OCI-M2 (cell line): ENCODE results near the gene EML4.
"Not testable (repeated sequence)": the region's sequence is repeated elsewhere in the genome, so short reads cannot be mapped to it uniquely, and the experiment has no call there.

Experiments
- DNase-seq: peaks from one replicate; lab custom pipeline; 2025; ENCODE audit not compliant: unreplicated experiment; lab: John Stamatoyannopoulos, UW

The EML4 gene, protein sequence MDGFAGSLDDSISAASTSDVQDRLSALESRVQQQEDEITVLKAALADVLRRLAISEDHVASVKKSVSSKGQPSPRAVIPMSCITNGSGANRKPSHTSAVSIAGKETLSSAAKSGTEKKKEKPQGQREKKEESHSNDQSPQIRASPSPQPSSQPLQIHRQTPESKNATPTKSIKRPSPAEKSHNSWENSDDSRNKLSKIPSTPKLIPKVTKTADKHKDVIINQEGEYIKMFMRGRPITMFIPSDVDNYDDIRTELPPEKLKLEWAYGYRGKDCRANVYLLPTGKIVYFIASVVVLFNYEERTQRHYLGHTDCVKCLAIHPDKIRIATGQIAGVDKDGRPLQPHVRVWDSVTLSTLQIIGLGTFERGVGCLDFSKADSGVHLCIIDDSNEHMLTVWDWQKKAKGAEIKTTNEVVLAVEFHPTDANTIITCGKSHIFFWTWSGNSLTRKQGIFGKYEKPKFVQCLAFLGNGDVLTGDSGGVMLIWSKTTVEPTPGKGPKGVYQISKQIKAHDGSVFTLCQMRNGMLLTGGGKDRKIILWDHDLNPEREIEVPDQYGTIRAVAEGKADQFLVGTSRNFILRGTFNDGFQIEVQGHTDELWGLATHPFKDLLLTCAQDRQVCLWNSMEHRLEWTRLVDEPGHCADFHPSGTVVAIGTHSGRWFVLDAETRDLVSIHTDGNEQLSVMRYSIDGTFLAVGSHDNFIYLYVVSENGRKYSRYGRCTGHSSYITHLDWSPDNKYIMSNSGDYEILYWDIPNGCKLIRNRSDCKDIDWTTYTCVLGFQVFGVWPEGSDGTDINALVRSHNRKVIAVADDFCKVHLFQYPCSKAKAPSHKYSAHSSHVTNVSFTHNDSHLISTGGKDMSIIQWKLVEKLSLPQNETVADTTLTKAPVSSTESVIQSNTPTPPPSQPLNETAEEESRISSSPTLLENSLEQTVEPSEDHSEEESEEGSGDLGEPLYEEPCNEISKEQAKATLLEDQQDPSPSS

GRCh38 chr2:42169100-42169873, at the start of gene EML4:
Gene EML4, plus strand, starts transcription at chr2:42169353. Its CDS starts 259 bp downstream, at chr2:42169612.
- no peak for DNase-seq

- no peak for DNase-seq
These were observed 45.7 kb upstream of the EML4 start for GRCh38 chr2:42123426-42123825.

- no peak for DNase-seq
These were observed 45.0 kb upstream of the EML4 start for GRCh38 chr2:42124011-42124785.

- peak; percentile 20 for DNase-seq
These were observed 43.1 kb upstream of the EML4 start for GRCh38 chr2:42125841-42126594.

DNA sequence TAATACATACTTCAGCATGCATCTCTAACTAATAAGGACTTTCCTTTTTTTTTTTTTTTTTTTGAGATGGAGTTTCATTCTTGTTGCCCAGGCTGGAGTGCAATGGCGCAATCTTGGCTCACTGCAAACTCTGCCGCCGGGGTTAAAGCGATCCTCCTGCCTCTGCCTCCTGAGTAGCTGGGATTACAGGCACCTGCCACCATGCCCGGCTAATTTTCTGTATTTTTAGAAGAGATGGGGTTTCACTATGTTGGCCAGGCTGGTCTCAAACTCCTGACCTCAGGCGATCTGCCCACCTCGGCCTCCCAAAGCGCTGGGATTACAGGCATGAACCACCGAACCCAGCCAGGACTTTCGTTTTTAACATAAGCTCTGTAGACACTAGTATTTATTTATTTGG, 42.3 kb upstream of the EML4 start:
- DNase-seq: not testable (repeated sequence)

DNA sequence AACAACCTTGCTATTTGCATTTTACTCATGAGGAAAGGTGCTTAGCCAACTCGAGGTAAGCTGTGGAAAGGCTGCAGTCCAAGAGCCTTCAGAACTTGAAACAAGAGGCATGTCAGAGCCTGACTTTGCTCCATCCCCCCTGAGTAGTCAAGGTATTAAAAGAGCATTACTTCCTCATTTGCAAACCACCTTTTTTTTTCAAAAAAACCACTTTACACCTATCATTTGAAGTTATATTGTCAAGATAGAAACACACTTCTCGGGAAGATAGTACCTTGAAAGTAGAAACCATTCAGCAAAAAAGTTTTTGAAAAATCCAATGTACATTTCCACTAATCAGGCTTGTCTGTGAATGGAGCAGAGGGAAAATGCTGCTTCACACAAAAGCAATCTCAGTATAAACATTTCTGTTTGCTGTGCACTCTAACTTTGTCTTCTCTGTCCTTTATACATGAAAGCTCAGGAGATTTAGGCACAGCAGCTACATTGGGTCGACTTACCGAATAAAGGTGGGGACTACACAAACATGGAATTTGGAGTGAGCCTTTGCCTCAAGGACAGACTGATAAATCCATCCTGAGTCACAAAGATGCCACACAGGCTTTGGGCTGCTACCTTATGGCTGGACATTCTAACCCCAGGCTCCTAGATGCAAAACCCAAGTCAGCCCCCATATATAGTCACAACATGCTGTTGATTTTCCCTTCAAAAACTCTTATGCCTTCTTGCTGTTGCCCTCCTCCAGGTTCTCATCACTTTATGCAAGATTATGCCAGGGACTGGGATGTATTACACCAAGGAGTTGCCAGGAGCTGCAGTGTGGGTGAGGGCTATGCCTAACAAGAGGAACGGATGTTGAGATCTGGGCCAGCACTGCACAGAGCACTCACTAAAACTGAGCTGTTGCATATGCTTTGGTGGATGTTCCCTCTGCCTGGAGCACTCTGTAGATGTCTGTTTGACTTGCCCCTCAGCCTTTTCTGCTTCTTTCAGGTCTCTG, 41.4 kb upstream of the EML4 start:
- no peak for DNase-seq

DNA sequence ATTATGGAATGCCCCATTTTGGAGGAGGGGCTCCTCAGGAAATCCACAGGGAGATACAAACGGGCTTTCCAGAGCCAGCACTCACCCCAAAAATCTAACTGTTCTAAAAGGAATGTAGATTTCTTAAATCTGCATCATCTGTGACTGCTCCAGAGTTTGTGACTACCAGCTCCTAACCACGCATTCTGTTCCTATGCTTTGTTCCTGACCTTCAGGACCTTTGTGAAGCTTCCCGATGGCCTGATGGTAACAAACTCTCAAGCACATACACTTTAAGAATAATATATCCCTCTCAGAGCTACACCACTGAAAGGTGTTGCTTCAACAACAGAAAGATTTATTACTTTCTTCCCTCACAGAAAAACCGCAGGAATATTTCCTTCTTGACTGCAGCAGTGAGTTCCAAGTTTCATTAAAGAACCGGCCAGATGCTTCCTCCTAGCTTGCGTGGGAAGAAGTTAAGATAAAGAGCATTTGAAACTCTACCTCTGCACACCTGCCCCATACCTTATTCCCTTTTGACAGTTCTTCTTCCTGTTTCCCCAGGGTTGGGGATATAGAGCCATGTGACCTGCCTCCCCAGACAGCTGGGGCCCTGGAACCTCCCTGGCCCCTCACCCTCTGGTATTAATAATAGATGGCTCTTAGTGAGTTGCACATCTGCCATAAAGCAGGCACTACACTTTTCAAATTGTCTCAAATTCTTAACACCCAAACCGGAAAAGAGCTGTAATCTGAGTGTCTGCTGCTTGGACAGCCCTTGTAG, 40.2 kb upstream of the EML4 start:
- DNase-seq: no peak

DNA sequence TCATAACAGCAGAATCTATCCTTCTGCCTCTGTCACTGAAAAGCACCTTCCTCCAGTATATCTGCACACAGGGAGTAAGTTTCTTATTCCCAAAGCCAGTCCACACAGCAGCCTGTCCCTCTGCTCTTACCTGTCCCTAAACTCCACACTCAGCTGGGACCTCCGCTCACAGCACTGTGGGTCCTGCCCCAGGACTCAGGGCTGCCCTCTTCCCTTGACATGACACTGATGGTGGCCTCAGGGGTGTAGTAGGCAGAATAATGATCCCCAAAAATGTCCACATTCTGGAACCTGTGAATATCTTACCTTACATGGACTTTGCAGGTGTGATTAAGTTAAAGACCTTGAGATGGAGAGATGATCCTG, 39.7 kb upstream of the EML4 start:
- no peak for DNase-seq

- no peak for DNase-seq
These were observed 39.2 kb upstream of the EML4 start for GRCh38 chr2:42129947-42130346.

- not testable (repeated sequence) for DNase-seq
These were observed 38.3 kb upstream of the EML4 start for GRCh38 chr2:42130858-42131257.

GRCh38 chr2:42132191-42132965, 36.8 kb upstream of the EML4 start:
- no peak for DNase-seq

DNA sequence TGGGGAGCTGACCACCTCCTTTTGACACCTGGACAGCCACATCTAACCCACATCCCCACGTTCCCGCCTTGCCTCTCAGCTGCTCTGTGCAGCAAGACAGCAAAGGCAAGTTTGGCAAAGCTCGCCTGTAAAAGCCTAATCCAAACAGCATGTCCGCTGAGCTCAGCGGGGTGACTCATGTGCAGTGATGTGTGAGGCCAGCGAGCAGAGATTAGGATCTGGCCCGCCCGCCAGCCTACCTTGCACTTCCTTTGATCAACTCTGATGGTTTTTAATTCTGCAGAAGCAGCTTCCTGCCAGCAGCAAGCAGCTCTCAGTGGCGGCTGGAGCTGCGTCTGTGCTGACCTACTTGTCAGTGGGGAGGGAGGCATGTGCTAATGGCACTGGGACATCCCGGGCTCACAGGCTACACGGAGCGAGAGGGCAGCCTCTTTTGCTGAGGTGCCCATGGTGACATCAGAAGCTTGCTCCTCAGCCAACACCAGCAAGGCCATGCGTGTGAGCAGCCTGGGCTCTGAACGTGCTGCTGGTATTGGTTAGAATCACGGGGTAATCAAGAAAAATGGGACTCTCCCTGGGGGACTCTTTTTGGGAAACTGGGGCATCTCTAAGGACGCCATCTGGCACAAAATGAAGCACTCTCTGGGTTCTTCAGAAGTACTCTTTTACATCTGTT, 36.0 kb upstream of the EML4 start:
- DNase-seq: no peak

DNA sequence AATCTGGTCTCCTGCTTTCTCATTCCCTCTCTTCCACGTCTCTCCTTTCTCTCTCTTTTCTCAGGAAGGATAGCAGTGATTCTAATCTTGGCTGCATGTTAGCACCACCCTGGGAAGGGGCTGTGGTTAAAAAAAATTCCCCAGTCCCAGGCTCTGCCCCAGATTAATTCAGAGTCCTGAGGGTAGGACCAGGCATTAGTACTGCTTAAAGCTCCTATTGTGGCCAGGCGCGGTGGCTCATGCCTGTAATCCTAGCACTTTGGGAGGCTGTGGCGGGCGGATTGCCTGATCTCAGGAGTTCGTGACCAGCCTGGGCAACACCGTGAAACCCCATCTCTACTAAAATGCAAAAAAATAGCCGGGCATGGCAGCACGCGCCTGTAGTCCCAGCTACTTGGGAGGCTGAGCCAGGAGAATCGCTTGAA, 35.4 kb upstream of the EML4 start:
- DNase-seq: no peak

- DNase-seq: not testable (repeated sequence)
These were observed 34.7 kb upstream of the EML4 start for GRCh38 chr2:42134401-42134932.

GRCh38 chr2:42135381-42136312, 33.5 kb upstream of the EML4 start:
- no peak for DNase-seq
